ENCODE measurements around the gene PDGFRB. TPM values are rescaled to one million over a fixed set of nuclear protein-coding genes. Genes with fewer than 3 reads are reported as not detected.

The PDGFRB gene
- polyA plus RNA-seq, 1 experiment = 118 TPM

- peaks cover 3% of the 10 kb centered on the region for H3K27me3 ChIP-seq (ENCODE audit: control insufficient read depth, insufficient read depth, low read length)
- no peak for DNase-seq (ENCODE audit: low read depth, low spot score)
- no peak overlapping the region for H3K27ac ChIP-seq (ENCODE audit: low read depth, low read length)
- H3K9me3 ChIP-seq (ENCODE audit: control insufficient read depth, insufficient read depth, low read length) = no peaks in the 10 kb centered on the region; the same call in 1 of the 2 replicates
- TF ChIP-seq, protein P1, sequence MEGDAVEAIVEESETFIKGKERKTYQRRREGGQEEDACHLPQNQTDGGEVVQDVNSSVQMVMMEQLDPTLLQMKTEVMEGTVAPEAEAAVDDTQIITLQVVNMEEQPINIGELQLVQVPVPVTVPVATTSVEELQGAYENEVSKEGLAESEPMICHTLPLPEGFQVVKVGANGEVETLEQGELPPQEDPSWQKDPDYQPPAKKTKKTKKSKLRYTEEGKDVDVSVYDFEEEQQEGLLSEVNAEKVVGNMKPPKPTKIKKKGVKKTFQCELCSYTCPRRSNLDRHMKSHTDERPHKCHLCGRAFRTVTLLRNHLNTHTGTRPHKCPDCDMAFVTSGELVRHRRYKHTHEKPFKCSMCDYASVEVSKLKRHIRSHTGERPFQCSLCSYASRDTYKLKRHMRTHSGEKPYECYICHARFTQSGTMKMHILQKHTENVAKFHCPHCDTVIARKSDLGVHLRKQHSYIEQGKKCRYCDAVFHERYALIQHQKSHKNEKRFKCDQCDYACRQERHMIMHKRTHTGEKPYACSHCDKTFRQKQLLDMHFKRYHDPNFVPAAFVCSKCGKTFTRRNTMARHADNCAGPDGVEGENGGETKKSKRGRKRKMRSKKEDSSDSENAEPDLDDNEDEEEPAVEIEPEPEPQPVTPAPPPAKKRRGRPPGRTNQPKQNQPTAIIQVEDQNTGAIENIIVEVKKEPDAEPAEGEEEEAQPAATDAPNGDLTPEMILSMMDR (IDR thresholded peaks at IDR 0.05; ENCODE audit: low read depth, low read length) = no peak
- CTCF ChIA-PET = no interaction called here
- POLR2A ChIA-PET = no interaction called here
- H3K4me3 ChIP-seq (ENCODE audit: low read depth, low read length) = no peak overlapping the region
Measured at GRCh38 chr5:150078802-150079689, 76.6 kb downstream of the PDGFRB start.

DNA sequence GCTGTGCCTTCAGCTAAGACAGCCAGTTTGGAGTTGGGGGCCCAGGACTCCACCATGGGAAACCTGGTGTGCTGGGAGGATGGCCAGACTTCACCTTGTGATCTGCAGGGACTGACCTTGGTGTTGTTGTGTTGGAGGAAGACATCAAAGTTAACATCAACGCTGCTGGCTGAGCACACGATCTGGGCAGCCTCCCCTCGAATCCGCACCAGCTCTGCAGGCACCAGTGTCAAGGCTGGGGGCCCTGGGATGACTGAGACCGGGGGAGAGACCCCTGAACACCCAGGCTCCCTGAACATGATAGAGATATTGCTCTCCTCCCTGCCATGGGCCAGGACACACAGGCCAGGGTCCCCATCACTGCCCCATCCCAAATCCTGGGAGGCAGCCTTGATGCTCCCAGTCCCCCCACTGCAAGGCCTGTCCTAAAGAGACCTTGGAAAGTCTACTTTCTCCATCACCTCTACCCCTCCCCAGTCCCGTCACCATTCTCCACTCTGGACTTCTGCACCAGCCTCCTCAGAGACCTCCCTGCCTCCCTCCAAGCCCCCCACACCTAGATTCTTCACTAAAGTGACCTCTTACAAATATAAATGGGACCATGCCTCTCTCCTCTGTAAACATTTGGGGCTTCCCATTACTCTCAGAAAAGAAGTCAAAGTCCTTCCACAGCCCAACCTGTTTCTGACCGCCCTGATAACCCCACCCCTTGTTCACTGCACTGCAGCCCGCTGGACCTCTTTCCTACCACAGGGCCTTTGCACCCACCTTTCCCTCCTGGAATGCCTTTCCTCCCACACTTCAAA, 77.4 kb downstream of the PDGFRB start:
- ChIA-PET CTCF (no interaction called here), POLR2A (no interaction called here)

DNA sequence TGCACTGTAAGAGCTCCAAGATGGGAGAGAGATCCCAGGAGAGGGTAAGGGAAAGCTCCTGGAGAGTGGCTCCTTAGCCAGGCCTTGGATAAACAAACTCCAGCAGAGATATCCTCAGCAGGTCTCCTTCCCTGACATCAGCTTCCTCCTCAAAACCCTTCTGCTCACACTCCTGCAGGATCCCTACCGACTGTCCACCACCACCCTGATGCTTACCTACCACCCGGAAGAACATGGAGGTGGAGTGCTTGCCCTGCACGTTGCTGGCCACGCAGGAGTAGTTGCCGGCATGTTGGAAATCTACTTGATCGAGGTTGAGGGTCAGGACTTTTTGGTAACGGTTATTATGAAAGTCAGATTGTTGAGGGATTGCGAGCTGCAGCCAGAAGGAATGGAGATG, 78.6 kb downstream of the PDGFRB start:
- POLR2A ChIA-PET = no interaction called here
- CTCF ChIA-PET = no interaction called here
- TF ChIP-seq, protein P1 (IDR thresholded peaks at IDR 0.05; ENCODE audit: low read depth, low read length) = no peak
- no peak overlapping the region for H3K27ac ChIP-seq (ENCODE audit: low read depth, low read length)
- H3K4me3 ChIP-seq (ENCODE audit: low read depth, low read length) = no peak overlapping the region
- H3K27me3 ChIP-seq (ENCODE audit: control insufficient read depth, insufficient read depth, low read length) = peaks cover 3% of the 10 kb centered on the region
- peaks cover 5% of the 10 kb centered on the region for H3K9me3 ChIP-seq (ENCODE audit: control insufficient read depth, insufficient read depth, low read length)
- no peak for DNase-seq (ENCODE audit: low read depth, low spot score)

More for the DNA sequence above, 77.4 kb downstream of the PDGFRB start:
- H3K27me3 ChIP-seq (ENCODE audit: control insufficient read depth, insufficient read depth, low read length) = peaks cover 3% of the 10 kb centered on the region
- no peak overlapping the region for H3K27ac ChIP-seq (ENCODE audit: low read depth, low read length)
- no peak for DNase-seq (ENCODE audit: low read depth, low spot score)
- peaks cover 3% of the 10 kb centered on the region for H3K9me3 ChIP-seq (ENCODE audit: control insufficient read depth, insufficient read depth, low read length)
- TF ChIP-seq, protein P1 (IDR thresholded peaks at IDR 0.05; ENCODE audit: low read depth, low read length) = no peak
- H3K4me3 ChIP-seq (ENCODE audit: low read depth, low read length) = no peak overlapping the region

DNA sequence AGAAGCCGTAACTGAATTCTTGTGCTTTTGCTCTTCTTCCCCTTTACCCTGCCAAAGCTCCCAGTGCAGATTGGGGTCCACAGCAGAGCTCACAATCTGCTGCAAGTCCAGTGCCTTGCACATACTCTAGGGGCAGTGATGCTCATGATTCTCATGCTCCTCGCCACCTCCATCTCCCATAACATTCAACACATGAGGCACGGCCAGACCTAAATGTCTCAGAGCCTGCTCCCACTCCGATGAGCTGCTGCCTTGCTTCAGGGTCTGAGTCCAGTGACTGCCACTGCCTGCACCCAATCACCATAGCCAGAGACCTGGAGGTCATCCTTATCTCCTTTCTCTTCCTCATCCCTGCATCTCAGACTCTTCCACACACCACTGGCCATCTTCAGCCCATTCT, 79.8 kb downstream of the PDGFRB start:
- H3K27ac ChIP-seq (ENCODE audit: low read depth, low read length) = no peak overlapping the region
- TF ChIP-seq, protein P1 (IDR thresholded peaks at IDR 0.05; ENCODE audit: low read depth, low read length) = peak; percentile 23; the same call in 1 of the 2 replicates
- peaks cover 5% of the 10 kb centered on the region for H3K9me3 ChIP-seq (ENCODE audit: control insufficient read depth, insufficient read depth, low read length)
- no peak overlapping the region for H3K4me3 ChIP-seq (ENCODE audit: low read depth, low read length)
- ChIA-PET CTCF (interaction anchor here (0.6 kb wide), 2 partner anchors 9 to 36 kb away, joined by 3 read pairs; no protein-coding TSS in a partner anchor), POLR2A (no interaction called here)
- DNase-seq (ENCODE audit: low read depth, low spot score) = no peak
- H3K27me3 ChIP-seq (ENCODE audit: control insufficient read depth, insufficient read depth, low read length) = peaks cover 3% of the 10 kb centered on the region

Data from AG04450 (cell line).